HG03558 (cell line): ENCODE data around the gene NHLH1.

Source experiments
- ATAC-seq: cut with Tn5 transposase; IDR thresholded peaks from one replicate; pipeline ENCODE4 v1.9.1; 2021; ENCODE audit warnings: moderate number of reproducible peaks; ENCODE audit not compliant: unreplicated experiment; ENCODE audit errors: extremely low read depth

The NHLH1 gene

DNA sequence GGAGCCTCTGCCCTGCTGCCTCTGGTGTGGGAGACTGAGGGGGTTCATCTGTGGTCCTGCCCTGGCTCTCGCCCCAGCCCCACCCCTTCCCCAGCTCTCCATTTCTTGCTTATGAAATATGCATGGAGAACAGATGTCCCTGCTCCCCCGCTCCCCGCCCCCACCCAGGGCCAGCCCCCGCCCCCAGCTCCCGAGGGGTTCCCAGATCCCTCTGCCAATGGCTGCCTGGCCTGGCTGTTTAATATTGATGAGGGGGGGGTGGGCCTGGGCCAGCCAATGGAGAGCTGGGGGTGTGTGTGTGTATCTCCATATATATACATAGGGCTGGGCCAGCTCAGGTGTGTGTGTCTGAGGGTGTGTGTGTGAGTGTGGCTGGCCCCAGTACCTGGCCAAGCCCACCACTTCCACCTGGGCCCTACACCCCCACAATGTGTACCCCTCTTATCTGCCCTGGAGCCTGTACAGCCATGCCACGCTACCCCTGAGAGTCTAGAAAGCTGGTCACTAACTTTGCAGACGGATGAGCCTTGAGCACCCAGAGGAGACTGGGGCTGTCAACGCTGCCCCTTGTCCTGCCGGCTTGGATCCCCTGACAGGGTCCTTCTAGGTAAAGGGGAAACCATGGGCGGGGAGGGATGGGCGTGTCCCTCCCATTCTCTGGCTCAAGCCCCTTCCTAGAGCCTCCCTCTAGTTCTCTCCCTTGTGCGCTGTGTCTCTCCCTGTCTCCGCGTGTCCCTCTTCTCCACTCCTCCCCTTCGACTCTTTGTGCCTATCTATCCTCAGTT, at the start of gene NHLH1:
Gene NHLH1 (plus strand): TSS at position 341 of the 785 bp plus-strand sequence. CDS start 3,661 bp downstream, outside the sequence.
- no peak for ATAC-seq

GRCh38 chr1:160322831-160323230, 44.0 kb upstream of the NHLH1 start:
- no peak for ATAC-seq

- no peak for ATAC-seq
Measured at GRCh38 chr1:160325252-160325651, 41.6 kb upstream of the NHLH1 start.

DNA sequence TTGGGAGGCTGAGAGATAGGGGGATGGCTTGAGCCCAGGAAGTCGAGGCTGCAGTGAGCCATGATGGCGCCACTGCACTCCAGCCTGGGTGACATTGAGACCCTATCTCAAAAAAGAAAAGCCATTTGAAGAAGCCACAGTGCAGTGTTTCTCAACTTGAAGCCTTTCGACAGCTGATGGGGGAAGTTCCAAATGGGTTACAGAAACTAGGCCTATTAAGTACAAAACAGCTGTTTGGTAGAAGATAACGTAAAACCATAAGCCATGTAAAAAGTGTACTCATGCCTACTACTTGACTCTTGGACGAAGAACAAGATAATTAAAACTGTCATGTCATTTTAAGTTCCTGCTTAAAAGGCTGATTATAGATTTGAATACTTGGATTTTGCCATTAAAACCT, 40.5 kb upstream of the NHLH1 start:
- no peak for ATAC-seq

DNA sequence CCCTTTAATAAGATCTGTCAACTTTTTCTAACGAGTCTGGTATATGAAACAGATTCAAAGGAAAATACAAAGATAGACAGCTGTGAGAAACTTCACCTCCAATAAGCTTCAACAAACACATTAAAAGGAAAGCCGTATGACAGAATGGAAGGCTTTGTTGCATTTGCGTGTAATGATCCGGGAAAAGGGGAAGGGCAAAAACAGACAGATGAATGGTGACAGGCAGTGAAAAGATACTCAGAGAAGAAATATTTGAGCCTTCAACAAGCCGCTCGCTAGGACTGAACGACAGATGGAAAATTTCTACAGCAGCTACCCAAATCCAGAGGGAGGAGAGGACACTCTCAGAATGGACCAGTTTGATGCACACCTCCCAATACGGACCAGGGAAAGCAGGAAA, 38.7 kb upstream of the NHLH1 start:
- no peak for ATAC-seq

GRCh38 chr1:160330119-160330518, 36.8 kb upstream of the NHLH1 start:
- ATAC-seq = no peak

DNA sequence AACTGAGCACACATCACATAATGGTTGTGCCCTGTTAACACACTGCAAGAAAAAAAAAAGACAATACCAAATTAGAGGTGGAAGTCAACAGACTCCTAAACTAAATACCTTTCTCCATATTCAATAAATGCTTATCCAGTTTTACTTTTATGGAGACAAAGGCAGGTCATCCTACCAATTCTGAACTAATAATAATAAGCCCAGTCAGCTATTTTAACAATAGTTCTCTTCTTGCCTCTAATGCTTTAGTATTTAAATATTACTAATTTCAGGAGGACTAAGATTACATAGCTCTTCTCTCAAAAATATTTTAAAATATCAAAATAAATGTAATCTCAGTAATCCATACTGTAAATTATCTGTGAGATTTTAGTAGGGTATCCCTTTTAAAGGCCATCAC, 34.4 kb upstream of the NHLH1 start:
- ATAC-seq = no peak

DNA sequence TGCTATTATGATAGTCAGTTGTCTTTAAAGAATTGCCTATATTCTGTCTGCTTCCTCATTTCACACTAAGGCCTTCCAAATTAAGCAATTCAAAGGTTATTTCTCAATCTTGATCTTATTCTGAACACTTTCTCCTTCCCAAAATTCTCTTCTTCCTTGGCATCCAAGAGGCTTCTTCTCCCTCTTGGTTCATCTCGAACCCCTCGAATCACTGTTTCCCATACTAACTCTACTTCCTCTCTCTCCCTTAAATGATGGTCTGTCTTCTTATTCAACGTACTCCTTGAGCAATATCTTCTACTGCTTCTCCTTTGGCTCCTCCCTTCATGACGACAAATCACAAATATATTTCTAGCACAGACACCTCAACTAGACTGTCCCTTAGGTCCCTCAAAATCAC, 28.3 kb upstream of the NHLH1 start:
- no peak for ATAC-seq

DNA sequence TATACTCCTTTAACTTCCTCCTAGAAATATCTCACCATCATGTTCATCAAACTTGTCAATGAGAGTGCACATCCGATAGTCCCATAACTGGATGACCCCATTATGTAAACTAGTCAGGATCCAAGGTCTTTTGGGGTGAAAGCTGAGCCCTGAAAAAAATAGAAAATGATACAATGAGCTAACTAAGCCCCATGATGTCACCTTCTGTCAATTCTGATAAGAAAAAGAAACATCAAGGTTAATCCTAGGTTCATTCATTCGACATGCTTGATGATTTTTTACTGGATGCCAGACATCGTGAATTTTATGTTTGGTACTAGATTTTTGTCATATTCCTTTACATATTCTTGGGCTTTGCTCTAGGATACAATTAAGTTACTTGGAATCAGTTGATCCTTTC, 26.7 kb upstream of the NHLH1 start:
- ATAC-seq = no peak

DNA sequence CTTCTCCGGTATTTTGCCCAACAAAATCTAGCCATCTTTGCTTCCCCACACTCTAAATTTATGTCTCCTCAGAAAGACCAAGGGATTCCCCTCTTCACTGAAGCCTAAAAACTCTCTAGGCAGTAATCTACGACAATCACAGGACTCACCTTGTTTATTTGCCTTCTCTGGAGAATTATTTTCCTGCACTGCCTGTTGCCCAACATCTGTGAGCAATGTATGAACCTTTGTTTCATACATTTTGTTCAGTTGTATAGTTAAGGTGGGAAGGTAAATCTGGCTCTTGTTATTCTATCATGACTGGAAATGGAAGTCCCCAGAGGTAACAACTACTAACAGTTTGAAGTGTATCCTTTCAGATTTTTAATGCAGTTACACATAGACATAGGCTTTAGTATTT, 26.0 kb upstream of the NHLH1 start:
- no peak for ATAC-seq

GRCh38 chr1:160342526-160342925, 24.3 kb upstream of the NHLH1 start:
- ATAC-seq = no peak

DNA sequence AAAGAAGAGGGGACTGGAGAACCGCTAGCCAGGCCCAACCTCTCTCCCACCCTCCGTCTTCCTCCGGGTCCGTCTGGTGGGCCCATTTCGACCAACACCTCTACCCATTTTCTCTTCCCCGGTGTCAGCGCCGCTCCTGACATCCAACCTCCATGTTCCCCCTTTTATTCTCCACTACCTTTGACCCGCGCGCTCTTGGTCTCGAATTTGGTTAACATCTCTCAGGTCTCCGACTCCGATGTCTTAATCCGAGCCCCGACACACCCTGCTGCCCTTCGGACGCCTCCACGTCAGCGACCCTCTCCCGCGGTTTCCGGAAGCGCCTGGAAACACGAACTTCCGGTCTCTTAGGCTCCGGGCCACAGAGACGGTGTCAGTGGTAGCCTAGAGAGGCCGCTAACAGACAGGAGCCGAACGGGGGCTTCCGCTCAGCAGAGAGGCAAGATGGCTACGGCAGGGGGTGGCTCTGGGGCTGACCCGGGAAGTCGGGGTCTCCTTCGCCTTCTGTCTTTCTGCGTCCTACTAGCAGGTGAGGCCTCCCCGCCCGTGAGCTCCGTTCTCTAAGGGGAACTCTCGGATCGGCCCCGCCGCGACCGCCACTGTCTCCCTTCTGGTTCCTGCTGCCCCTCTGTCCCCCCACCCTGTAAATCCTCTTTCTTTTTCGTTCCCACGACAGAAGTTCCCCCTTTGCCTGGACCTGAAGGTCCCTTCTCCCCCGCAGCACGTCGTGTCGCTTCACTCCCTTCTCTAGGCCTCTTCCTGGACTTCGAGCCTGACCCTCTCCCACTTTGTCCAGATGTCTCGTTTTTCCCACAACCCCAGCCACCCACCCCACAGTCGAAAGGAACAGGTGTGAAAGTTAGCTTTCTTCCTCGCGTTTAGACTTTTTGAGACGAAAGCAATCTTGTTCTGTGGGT, 23.7 kb upstream of the NHLH1 start, which contains the start of the genes COPA and NCSTN:
Gene COPA (minus strand): TSS at position 298 of the 917 bp plus-strand sequence. CDS start 80 bp downstream, at position 218.
Gene NCSTN (plus strand): TSS at position 431 of the 917 bp plus-strand sequence. CDS start 14 bp downstream, at position 445.
- peak; percentile 72 for ATAC-seq

DNA sequence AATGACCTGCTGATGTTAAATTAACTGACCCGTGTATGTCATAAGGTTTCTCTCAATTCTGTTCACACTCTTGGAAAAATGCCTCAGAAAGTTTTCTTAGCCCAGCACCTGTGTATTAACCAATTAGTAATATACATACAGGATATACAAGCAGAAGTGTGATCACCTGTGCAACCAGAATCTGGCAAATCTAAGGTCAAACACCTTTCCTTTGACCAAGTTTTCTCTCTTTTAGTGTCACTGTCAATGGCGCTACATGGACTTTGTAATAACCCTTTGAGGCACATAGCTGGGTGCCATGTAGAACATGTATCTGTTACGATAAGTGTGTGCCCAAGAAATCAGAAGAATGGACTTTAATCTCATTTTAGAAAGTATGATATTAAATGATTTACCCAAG, 22.6 kb upstream of the NHLH1 start:
- no peak for ATAC-seq

- no peak for ATAC-seq
Measured at GRCh38 chr1:160344936-160345335, 21.9 kb upstream of the NHLH1 start.

DNA sequence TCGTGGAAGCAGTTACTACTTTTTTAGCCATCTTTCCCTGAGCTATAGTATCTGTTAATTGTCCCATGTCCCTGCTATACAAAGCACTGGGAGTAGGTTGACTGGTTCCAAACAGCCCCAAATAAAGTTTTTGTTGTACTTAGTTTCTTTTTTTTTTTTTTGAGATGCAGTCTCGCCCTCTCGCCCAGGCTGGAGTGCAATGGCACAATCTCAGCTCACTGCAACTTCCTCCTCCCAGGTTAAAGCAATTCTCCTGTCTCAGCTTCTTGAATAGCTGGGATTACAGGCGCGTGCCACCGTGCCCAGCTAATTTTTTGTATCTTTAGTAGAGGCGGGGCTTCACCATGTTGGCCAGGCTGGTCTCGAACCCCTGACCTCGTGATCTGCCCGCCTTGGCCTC, 20.4 kb upstream of the NHLH1 start:
- no peak for ATAC-seq

- no peak for ATAC-seq
Measured at GRCh38 chr1:160346958-160347357, 19.9 kb upstream of the NHLH1 start.

DNA sequence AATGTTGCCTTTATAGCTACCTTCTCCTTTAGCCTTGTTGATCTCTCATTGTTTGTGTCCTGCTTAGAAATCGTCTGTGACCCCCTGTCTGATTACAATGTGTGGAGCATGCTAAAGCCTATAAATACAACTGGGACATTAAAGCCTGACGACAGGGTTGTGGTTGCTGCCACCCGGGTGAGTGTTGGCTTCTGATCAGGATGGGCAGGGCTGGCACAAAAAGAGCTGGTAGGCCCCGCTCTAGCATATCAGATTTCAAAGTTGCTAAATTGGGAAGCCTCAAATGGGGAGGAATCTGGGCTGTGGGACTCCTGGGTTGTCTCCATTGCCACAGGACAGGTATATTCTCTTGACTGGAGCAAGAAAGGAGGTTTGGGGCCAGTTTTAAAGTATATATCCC, 15.2 kb upstream of the NHLH1 start:
- no peak for ATAC-seq

DNA sequence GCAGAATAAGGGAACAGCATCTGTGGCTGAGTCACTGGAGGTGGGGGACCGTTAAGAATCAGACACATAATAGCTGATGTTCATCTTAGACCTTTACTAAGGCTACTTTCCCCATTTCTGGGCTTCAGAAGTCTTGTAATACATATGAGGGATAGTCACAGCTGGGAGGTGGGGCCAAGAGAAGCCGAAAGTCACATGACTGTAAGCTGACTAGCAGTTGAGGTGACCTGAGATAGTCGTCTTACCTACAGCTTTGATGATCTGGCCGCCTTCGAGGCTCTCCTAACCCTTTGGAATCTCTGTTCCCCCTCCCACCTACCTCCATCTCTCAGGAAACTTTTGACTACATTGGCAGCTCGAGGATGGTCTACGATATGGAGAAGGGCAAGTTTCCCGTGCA, 14.3 kb upstream of the NHLH1 start:
- no peak for ATAC-seq

- ATAC-seq = no peak
Measured at GRCh38 chr1:160353223-160353622, 13.6 kb upstream of the NHLH1 start.

DNA sequence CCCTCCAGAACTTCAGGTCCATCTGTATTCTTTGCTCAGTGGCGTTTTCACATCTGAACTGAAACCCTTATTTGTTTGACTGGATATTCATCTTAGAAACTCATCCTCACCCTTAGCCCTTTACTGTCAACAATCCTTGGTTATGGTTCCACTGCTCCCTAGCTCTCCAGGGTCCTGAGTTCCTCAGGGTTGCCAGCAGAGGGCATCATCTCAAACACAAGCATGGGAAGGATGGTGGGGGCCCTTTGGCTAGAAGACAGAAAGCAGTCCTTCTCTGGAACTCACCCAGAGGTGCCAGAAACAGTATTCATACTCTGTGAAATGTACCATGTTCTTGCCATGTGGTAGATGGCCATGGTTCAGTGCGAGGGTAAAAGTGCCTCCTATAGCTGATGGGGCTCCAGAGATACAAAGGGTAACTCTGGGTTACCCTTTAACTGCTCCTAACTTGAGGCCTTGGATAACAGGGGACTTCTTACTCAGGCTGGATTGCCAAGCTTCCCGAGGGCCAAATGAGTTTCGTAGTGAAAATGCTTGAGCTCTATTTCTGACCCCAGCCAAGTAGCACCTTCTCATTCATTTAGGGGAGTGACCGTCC, 12.4 kb upstream of the NHLH1 start:
- no peak for ATAC-seq
